Activated CD8-positive, alpha-beta T cell treated with anti-CD3 and anti-CD28 coated beads, Interleukin-2, amount 10 ng/mL, durations not matched to agents 7 days and 5 days (primary cell): ENCODE results near the gene COMMD7. TPM values are rescaled to one million over a fixed set of nuclear protein-coding genes. Genes with fewer than 3 reads are reported as not detected.

Source experiments
- ATAC-seq: fragments of 150-1000 bp; cut with Tn5 transposase; one replicate; pipeline ENCODE4 v1.10.0; 2021; ENCODE audit warnings: moderate library complexity
- CTCF ChIA-PET: fragments of 350-600 bp; sonication (Branson Sonifier 250); formaldehyde crosslinking; loops from one replicate; lab custom pipeline; 2021; ENCODE audit warnings: antibody characterized with exemption; lab: Charles Lee
- POLR2A ChIA-PET: fragments of 350-600 bp; sonication (Branson Sonifier 250); formaldehyde crosslinking; loops from one replicate; lab custom pipeline; 2021; ENCODE audit warnings: antibody characterized with exemption; lab: Charles Lee
- DNase-seq: peaks from one replicate; pipeline ENCODE4 v3.0.0-alpha.2; 2020
- H3K27ac Mint-ChIP-seq: one replicate; pipeline ENCODE4 v1.8.0; 2021; ENCODE audit warnings: mild to moderate bottlenecking, mixed read lengths
- H3K27me3 Mint-ChIP-seq: one replicate; pipeline ENCODE4 v1.8.0; 2021; ENCODE audit warnings: low read depth, mixed read lengths
- H3K36me3 Mint-ChIP-seq: one replicate; pipeline ENCODE4 v1.8.0; 2021; ENCODE audit warnings: low read depth, mixed read lengths
- H3K4me1 Mint-ChIP-seq: one replicate; pipeline ENCODE4 v1.8.0; 2021; ENCODE audit warnings: low read depth, mixed read lengths
- H3K4me3 Mint-ChIP-seq: one replicate; pipeline ENCODE4 v1.8.0; 2021; ENCODE audit warnings: mild to moderate bottlenecking, mixed read lengths
- H3K9me3 Mint-ChIP-seq: one replicate; pipeline ENCODE4 v1.8.0; 2022; ENCODE audit warnings: mixed read lengths; ENCODE audit not compliant: insufficient read depth
- total RNA-seq, 2 experiments: library from RNA; stranded (reverse); gene quantifications; one replicate each; pipeline ENCODE4 v1.2.3, GENCODE V29; 2021

Gene COMMD7
- total RNA-seq, 2 experiments from 2014 or later = 65.5 to 68.4 TPM

DNA sequence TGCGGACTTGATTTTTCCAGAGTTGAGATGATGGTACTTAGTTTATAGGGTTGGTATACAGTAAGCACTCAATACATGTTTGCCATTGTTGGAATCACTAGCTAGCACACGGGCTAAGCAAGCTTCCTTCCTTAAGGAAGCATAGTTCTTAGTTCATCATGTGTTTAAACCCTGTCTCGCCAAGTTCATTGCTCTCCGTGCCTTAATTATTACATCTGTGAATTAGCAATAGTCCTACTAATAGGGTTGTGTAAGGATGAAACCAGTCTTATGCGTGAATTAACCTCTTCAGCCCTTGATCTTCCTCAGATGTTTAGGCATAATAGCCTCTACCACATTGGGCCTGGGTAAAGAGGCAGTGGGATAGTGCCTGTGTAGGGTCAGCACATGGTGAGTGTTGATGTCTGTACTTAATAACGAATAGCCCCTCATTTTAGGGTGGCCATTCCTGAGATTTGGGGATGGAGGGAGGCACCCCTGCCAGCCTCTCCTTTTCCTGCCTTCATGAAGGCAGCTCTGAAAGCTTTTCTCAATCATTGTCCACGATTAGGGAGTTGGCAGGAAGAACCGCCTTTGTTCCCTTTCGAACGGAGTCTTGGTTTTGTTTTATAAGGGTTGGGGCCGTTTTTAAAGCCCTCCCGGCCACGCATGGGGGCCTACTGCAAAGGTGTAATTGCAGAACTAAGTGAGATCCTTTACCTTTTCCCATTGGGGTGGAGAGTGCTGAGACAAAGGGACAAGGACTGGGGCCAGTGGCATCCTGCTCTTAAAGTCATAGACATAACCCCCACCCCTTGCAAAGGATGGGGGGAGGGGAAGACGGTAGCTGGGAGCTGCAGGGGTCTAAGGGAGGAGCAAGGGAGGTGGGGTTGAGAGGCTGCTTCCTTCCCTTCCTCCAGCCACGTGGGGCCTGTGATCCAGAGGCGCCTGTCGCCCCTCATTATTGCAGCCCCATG is 21.0 kb upstream of the COMMD7 start:
- no peaks in the 10 kb centered on the region for H3K9me3 Mint-ChIP-seq

DNA sequence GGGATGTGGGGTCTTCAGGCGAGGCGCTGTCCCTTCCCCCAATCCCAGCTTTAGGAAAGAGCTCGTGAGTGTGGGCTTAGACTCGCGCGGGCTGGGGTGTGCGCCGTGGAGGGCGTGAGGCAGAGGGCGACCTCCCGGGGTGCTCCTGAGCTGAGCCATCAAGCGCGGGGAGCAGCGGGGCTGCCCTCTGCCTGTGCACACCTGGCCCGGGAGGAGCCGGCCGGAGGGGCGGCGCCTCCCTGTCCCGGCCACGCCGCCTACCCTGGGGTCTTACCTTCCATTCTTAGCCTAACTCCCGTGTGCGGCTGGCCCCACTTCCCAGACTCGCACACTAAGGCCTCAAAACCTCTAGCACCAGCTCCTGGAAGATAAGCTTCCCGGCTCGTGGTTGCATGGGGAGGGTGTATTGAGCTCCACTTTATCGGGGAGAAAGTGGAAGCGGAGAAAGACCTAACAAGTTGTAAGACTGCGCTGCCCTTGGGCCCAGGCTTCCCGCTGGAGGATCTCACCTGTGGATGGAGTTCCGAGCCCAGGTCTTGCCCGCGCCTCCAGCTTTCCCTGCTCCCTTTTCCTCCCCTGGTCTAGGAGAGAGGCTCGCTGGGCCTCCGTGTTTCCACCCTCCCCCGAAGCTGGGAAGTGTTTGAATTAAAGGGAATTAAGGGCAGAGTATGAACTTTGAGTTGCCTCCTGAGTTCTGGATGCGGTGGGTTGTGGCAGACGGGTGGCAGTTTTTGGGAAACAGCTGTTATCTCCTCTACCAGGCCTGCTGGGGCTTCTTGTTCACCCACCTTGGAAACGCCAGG is 20.1 kb upstream of the COMMD7 start:
- H3K4me3 Mint-ChIP-seq = peak overlapping the region; percentile 85
- DNase-seq (no peak), ATAC-seq (peak; percentile 32)
- ChIA-PET POLR2A (interaction anchor here (1.0 to 1.8 kb wide), 5 partner anchors 15 to 224 kb away, joined by 3 to 15 read pairs (median 5); partner anchors contain the start of gene COMMD7), CTCF (interaction anchor here (0.7 to 3.7 kb wide), 8 partner anchors 8 to 95 kb away, joined by 3 to 61 read pairs (median 6); partner anchors contain the start of genes C20orf203 and COMMD7)
- H3K4me1 Mint-ChIP-seq = peaks cover 29% of the 10 kb centered on the region
- no peaks in the 10 kb centered on the region for H3K36me3 Mint-ChIP-seq
- H3K9me3 Mint-ChIP-seq = no peaks in the 10 kb centered on the region
- H3K27ac Mint-ChIP-seq = peak overlapping the region; percentile 67
- H3K27me3 Mint-ChIP-seq = peaks cover 2% of the 10 kb centered on the region

More for the DNA sequence above, 21.0 kb upstream of the COMMD7 start:
- DNase-seq (no peak), ATAC-seq (no peak)
- peaks cover 2% of the 10 kb centered on the region for H3K27me3 Mint-ChIP-seq
- ChIA-PET CTCF (interaction anchor here (1.6 to 3.7 kb wide), 4 partner anchors 13 to 91 kb away, joined by 7 to 61 read pairs (median 22); partner anchors contain the start of genes C20orf203 and COMMD7), POLR2A (interaction anchor here (1.2 to 1.8 kb wide), 2 partner anchors 27 to 225 kb away, joined by 3 to 13 read pairs; no protein-coding TSS in a partner anchor)
- peak overlapping the region; percentile 85 for H3K4me3 Mint-ChIP-seq
- no peak overlapping the region for H3K27ac Mint-ChIP-seq
- no peaks in the 10 kb centered on the region for H3K36me3 Mint-ChIP-seq
- H3K4me1 Mint-ChIP-seq = peaks cover 29% of the 10 kb centered on the region

DNA sequence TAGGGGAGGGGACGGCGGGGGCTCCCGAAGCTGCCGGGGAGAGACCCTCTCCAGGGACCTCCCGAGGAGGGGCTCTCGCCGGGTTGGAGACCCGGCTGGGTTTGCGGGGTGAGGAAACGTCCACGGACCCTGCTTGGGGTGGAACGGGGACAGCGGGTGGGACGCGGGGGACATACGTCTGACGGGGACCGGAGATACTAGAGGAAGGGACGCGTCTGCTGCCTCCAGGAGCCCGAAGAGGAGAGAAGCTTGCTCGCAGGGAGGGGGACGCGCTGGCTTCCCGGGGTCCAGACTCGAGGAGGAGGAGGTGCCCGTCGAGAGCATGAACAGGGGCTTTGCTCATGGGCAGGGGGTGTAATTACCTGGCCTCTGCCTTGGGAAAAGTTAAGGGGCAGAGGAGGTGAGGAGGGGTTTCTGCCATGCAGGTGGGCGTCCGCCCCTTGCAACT is 19.5 kb upstream of the COMMD7 start:
- ChIA-PET POLR2A (interaction anchor here (1.0 to 1.8 kb wide), 6 partner anchors 16 to 223 kb away, joined by 3 to 15 read pairs (median 4); partner anchors contain the start of genes C20orf203 and COMMD7), CTCF (interaction anchor here (0.7 to 3.7 kb wide), 10 partner anchors 8 to 229 kb away, joined by 3 to 61 read pairs (median 4); partner anchors contain the start of genes C20orf203 and COMMD7)
- Mint-ChIP-seq H3K4me1 (peaks cover 29% of the 10 kb centered on the region), H3K27me3 (peaks cover 2% of the 10 kb centered on the region), H3K9me3 (no peaks in the 10 kb centered on the region), H3K27ac (peak overlapping the region; percentile 67), H3K4me3 (peak overlapping the region; percentile 85), H3K36me3 (no peaks in the 10 kb centered on the region)
- ATAC-seq (peak; percentile 43), DNase-seq (peak; percentile 40)

DNA sequence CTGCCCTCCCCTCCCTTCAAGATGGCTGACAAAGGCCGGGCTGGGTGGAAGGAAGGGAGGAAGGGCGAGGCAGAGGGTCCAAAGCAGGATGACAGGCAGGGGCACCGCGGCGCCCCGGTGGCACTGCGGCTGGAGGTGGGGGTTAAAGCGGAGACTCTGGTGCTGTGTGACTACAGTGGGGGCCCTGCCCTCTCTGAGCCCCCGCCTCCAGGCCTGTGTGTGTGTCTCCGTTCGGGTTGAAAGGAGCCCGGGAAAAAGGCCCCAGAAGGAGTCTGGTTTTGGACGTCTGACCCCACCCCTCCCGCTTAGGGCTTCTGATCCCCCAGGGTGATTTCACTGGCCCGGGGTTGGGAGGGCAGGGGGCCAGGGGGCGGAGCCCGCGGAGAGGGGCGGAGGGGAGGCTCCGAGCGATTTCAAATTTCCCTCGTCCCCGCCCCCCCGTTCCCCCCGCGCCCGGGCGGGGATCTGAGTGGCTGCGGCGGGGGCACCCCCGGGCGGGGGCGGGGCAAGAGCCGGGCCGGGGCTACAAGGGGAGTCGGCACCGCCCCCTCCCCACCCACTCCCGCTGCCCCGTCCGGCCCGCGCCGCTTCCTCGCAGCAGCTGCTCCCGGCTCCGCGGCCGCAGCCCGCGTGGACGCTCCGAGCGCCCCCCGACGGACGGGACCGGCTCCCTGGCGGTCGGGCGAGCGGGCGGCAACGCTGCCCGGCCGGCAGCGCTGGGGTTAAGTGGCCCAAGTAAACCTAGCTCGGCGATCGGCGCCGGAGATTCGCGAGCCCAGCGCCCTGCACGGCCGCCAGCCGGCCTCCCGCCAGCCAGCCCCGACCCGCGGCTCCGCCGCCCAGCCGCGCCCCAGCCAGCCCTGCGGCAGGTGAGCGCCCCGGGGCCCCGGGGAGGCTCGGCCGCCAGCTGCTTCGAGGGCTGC is 18.8 kb upstream of the COMMD7 start, which contains the start of gene DNMT3B:
TSS of gene DNMT3B (plus strand) at position 555 of the 923 bp plus-strand sequence. CDS start 17,939 bp downstream, outside the sequence.
- ATAC-seq (peak; percentile 80), DNase-seq (peak; percentile 84)
- CTCF ChIA-PET = interaction anchor here (0.7 to 3.7 kb wide), 9 partner anchors 9 to 228 kb away, joined by 3 to 61 read pairs (median 5); partner anchors contain the start of genes C20orf203 and COMMD7
- peak within 1 kb of the TSS; percentile 85 for H3K4me3 Mint-ChIP-seq
- H3K27me3 Mint-ChIP-seq = peaks cover 2% of the 10 kb centered on the region
- POLR2A ChIA-PET = interaction anchor here (0.7 to 1.8 kb wide), 4 partner anchors 19 to 358 kb away, joined by 3 to 15 read pairs (median 3); partner anchors contain the start of genes C20orf203 and COMMD7
- peaks cover 29% of the 10 kb centered on the region for H3K4me1 Mint-ChIP-seq
- peak within 1 kb of the TSS; percentile 67 for H3K27ac Mint-ChIP-seq
- no peaks in the 10 kb centered on the region for H3K9me3 Mint-ChIP-seq
- no peaks in the 10 kb centered on the region for H3K36me3 Mint-ChIP-seq

DNA sequence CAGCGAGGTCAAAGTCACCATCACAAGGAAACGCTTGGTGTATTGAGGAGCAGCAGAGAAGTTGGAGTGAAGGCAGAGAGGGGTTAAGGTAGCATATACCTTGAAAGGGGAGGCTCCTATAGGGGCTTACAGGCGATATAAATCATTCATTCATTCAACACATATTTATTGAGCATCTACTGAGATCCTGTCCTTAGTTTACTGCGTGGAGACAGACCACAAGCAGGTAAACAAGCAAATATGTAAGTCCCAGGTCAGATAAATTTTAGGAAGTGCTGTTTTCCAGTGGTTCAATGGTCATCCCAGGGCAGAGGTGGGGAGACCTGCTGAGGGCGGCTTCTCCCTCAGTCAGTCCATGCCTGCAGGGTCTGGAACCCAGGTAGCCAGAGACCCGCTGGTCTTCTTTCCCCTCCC is 18.2 kb upstream of the COMMD7 start:
- ChIA-PET POLR2A (interaction anchor here (0.9 to 1.3 kb wide), 2 partner anchors 18 to 24 kb away, joined by 3 to 10 read pairs; partner anchors contain the start of gene COMMD7), CTCF (interaction anchor here (1.1 to 1.5 kb wide), 3 partner anchors 15 to 89 kb away, joined by 3 to 24 read pairs (median 6); partner anchors contain the start of gene C20orf203)
- H3K27ac Mint-ChIP-seq = peak overlapping the region; percentile 58
- peaks cover 3% of the 10 kb centered on the region for H3K27me3 Mint-ChIP-seq
- H3K9me3 Mint-ChIP-seq = no peaks in the 10 kb centered on the region
- H3K36me3 Mint-ChIP-seq = no peaks in the 10 kb centered on the region
- peak overlapping the region; percentile 70 for H3K4me3 Mint-ChIP-seq
- H3K4me1 Mint-ChIP-seq = peaks cover 29% of the 10 kb centered on the region
- ATAC-seq (no peak), DNase-seq (no peak)

DNA sequence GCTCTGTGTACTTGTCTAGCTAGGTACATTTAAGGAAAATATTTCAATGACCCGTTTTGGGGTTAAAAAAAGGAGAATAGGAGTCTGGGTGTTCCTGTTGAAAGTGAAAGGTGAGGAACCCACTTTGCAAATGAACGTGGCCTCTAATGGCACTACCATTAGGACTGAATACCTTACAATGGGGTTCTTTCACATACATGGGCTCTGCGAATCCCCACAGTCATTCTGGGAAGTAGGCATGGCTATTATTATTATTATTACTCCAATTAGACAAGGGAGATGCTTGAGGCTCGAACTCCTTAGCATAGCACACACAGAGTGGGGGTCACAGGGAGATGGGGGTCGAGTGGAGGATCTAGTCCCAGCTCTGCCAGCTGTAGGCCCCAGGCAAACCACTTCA is 12.9 kb upstream of the COMMD7 start:
- Mint-ChIP-seq H3K4me1 (peaks cover 5% of the 10 kb centered on the region), H3K36me3 (no peaks in the 10 kb centered on the region), H3K27ac (no peak overlapping the region), H3K27me3 (peaks cover 2% of the 10 kb centered on the region), H3K4me3 (no peak overlapping the region), H3K9me3 (no peaks in the 10 kb centered on the region)
- CTCF ChIA-PET = interaction anchor here (1.2 to 1.3 kb wide), 2 partner anchors 22 to 83 kb away, joined by 3 to 4 read pairs; partner anchors contain the start of gene C20orf203
- POLR2A ChIA-PET = no interaction called here
- DNase-seq (no peak), ATAC-seq (no peak)

DNA sequence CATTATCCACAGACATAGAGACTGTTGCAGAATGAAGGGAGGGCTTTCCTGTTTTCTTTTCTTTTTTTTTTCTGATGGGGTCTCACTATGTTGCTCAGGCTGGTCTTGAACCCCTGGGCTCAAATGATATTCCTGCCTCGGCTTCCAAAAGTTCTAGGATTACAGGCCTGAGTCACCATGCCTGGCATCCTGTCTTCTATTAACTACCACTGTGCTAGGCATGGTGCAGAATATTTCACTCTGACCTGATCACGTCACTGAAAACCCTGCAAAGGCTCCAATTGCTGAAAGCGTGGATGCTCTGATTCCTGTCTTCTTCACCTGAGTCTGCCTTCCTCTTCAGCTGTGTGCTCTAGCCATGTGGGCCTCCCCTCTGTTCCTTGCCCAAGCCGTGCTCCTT is 10.5 kb upstream of the COMMD7 start:
- DNase-seq = no peak

DNA sequence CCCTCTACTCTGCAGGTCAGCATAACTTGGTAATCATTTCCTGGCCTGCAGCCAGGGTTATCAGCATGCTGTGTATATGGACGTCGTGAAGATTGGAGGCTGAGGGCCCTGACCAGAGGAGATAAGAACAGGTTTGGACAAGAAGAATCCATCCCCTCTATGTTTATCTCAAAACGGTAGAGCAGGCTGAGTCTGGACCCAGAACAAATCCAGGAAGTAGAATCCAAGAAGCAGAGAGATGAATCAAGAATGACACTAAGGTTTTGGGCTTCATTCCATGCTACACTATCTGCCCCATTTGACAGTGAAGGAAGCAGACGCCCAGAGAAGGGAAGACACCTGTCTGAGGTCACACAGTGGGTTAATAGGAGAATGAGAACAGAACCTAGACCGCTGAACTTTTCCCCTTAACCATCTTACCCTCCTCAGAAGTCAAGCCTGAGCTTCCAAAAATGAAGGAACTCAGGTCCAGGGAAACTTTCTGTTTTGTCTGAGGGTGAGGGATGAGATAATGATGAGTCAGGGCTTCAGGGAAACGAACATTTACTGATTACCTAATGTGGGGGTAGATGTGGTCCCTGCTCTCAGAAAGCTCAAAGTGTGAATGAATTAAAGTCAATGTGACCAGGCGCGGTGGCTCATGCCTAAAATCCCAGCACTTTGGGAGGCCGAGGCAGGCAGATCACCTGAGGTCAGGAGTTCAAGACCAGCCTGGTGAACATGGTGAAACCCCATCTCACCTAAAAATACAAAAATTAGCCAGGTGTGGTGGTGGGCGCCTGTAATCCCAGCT is 9.4 kb upstream of the COMMD7 start:
- DNase-seq (no peak), ATAC-seq (no peak)
- H3K36me3 Mint-ChIP-seq = no peaks in the 10 kb centered on the region
- ChIA-PET CTCF (interaction anchor here (0.8 to 1.0 kb wide), 2 partner anchors 26 to 37 kb away, joined by 3 read pairs; no protein-coding TSS in a partner anchor), POLR2A (no interaction called here)
- H3K4me3 Mint-ChIP-seq = no peak overlapping the region
- peaks cover 2% of the 10 kb centered on the region for H3K27me3 Mint-ChIP-seq
- no peaks in the 10 kb centered on the region for H3K9me3 Mint-ChIP-seq
- H3K4me1 Mint-ChIP-seq = no peaks in the 10 kb centered on the region
- H3K27ac Mint-ChIP-seq = no peak overlapping the region

More for the DNA sequence above, 10.5 kb upstream of the COMMD7 start:
- Mint-ChIP-seq H3K36me3 (no peaks in the 10 kb centered on the region), H3K4me1 (no peaks in the 10 kb centered on the region), H3K27ac (no peak overlapping the region), H3K4me3 (no peak overlapping the region), H3K27me3 (peaks cover 2% of the 10 kb centered on the region), H3K9me3 (no peaks in the 10 kb centered on the region)
- POLR2A ChIA-PET = no interaction called here
- no peak for ATAC-seq
- CTCF ChIA-PET = no interaction called here

DNA sequence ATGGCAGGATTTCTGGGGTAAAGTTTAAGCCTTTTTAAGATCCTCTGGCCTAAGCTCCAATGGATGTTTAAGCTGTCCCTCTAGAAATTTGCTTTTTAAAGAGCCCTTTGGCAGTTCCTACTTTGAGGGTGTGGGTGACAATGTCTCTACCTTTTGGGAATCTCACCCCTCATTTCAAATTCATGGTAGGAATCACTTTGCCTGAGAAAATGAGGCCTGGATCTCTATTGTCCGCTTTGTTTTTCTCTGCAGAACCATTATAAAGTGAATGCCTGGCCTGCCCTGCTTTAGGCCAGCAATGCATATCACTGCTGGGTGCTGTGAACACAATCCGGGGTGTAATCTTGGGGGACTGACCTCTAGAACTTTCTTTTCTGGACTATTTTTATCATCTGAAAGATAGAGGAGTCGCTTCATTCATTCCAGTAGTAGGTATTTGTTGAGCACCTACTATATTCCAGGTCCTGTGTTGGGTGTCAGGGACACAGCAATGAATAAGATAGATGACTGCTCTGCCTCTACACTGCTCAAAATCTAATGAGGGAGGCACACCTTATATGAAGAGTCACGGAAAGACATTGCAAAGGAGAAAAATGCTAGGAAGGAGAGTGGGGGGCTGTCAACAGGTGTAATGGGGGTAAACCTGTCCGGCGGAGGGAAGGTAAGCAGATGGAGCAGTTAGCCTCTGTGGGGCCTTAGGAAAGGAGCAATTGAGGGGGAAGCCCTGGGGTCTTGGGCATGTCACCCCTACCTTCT is 8.6 kb upstream of the COMMD7 start:
- ChIA-PET POLR2A (no interaction called here), CTCF (interaction anchor here (1.0 kb wide), 1 partner anchor 38 kb away, joined by 3 read pairs; no protein-coding TSS in a partner anchor)
- H3K27ac Mint-ChIP-seq = no peak overlapping the region
- no peaks in the 10 kb centered on the region for H3K9me3 Mint-ChIP-seq
- no peak for DNase-seq
- no peaks in the 10 kb centered on the region for H3K4me1 Mint-ChIP-seq
- H3K4me3 Mint-ChIP-seq = no peak overlapping the region
- no peaks in the 10 kb centered on the region for H3K36me3 Mint-ChIP-seq
- ATAC-seq = no peak
- peaks cover 2% of the 10 kb centered on the region for H3K27me3 Mint-ChIP-seq
